Measurements from ENCODE around the gene ANXA2. TPM values are rescaled to one million over a fixed set of nuclear protein-coding genes. Genes with fewer than 3 reads are reported as not detected.

The ANXA2 gene
- total RNA-seq, 4 donors from 2014 or later: 487 to 718 (median 620) TPM

GRCh38 chr15:60385620-60386552, 11.9 kb downstream of the ANXA2 start:
- Histone ChIP-seq H3K4me1 (peaks cover 21 to 33% (median 29%) of the 10 kb centered on the region in 4 donors), H3K27ac (no peak overlapping the region), H3K27me3 (no peaks in the 10 kb centered on the region), H3K4me3 (no peak overlapping the region), H3K36me3 (peaks cover 0 to 3% (median under 1%) of the 10 kb centered on the region in 4 donors), H3K9me3 (no peaks in the 10 kb centered on the region)
- in situ Hi-C loops (cut with MboI; ENCODE audit: low pct_ligation_motif_present in 1 of 4, low pct_unique_long_range_greater_than_20kb in 1 of 4, low sequenced_read_pairs in 3 of 4): no loop called here
- TF ChIP-seq POLR2A (IDR thresholded peaks at IDR 0.05) (no peak), EP300 (IDR thresholded peaks at IDR 0.05; ENCODE audit: low read depth) (no peak), CTCF (IDR thresholded peaks at IDR 0.05) (no peak), POLR2AphosphoS5 (IDR thresholded peaks at IDR 0.05) (no peak)
- intact Hi-C loops (cut with DNase I; ENCODE audit: low total_unique reads): no loop called here
- no peak for DNase-seq
- 88 to 91% methylated on average over 7 of the region's 7 CpGs for WGBS, 2 donors (ENCODE audit: low coverage in 1 of 2)

- Histone ChIP-seq H3K27me3 (no peaks in the 10 kb centered on the region), H3K4me1 (peaks cover 8 to 29% (median 23%) of the 10 kb centered on the region in 4 donors), H3K27ac (no peak overlapping the region), H3K9me3 (no peaks in the 10 kb centered on the region), H3K4me3 (no peak overlapping the region), H3K36me3 (peaks cover 0 to 3% (median 1%) of the 10 kb centered on the region in 4 donors)
- WGBS, 2 donors (ENCODE audit: low coverage in 1 of 2): 92 to 93% methylated on average over 3 of the region's 3 CpGs
- in situ Hi-C loops (cut with MboI; ENCODE audit: low pct_ligation_motif_present in 1 of 4, low pct_unique_long_range_greater_than_20kb in 1 of 4, low sequenced_read_pairs in 3 of 4): no loop called here
- DNase-seq: no peak
- intact Hi-C loops (cut with DNase I; ENCODE audit: low total_unique reads): no loop called here
- no peak for TF ChIP-seq POLR2AphosphoS5 (IDR thresholded peaks at IDR 0.05)
- no peak for TF ChIP-seq CTCF (IDR thresholded peaks at IDR 0.05)
- TF ChIP-seq POLR2A (IDR thresholded peaks at IDR 0.05): no peak
Observed at GRCh38 chr15:60384526-60385126, 13.2 kb downstream of the ANXA2 start.

GRCh38 chr15:60384053-60384452, 13.7 kb downstream of the ANXA2 start:
- H3K27ac ChIP-seq: no peak overlapping the region
- H3K4me1 ChIP-seq: peaks cover 3 to 29% (median 23%) of the 10 kb centered on the region in 4 donors
- TF ChIP-seq CTCF (IDR thresholded peaks at IDR 0.05): no peak
- TF ChIP-seq POLR2A (IDR thresholded peaks at IDR 0.05): no peak
- TF ChIP-seq POLR2AphosphoS5 (IDR thresholded peaks at IDR 0.05): no peak
- no peak for TF ChIP-seq EP300 (IDR thresholded peaks at IDR 0.05; ENCODE audit: low read depth)
- peaks cover 0 to 3% (median 1%) of the 10 kb centered on the region in 4 donors for H3K36me3 ChIP-seq
- no peak for DNase-seq
- intact Hi-C loops (cut with DNase I; ENCODE audit: low total_unique reads) (no loop called here), in situ Hi-C loops (cut with MboI; ENCODE audit: low pct_ligation_motif_present in 1 of 4, low pct_unique_long_range_greater_than_20kb in 1 of 4, low sequenced_read_pairs in 3 of 4) (no loop called here)
- no peaks in the 10 kb centered on the region for H3K9me3 ChIP-seq
- H3K27me3 ChIP-seq: no peaks in the 10 kb centered on the region
- 78 to 80% methylated on average over 3 of the region's 3 CpGs for WGBS, 2 donors (ENCODE audit: low coverage in 1 of 2)
- no peak overlapping the region for H3K4me3 ChIP-seq

All from transverse colon (tissue), 4 donors.